Mammary epithelial cell (primary cell): ENCODE measurements around the gene CAMTA1.

Experiments used
- EZH2 ChIP-seq: IDR thresholded peaks from 2 replicates; pipeline ENCODE4 v1.6.1; 2012; ENCODE audit warnings: low read length, inconsistent platforms, borderline replicate concordance
- TF ChIP-seq, protein P1 (sequence below), 2 donors: IDR thresholded peaks in 1 of 2; conservative IDR thresholded peaks in 1 of 2; 2 replicates each; pipeline ENCODE4 v1.5.1; 2011 to 2012; ENCODE audit warnings: inconsistent platforms in 2 of 2, low read length in 2 of 2, mild to moderate bottlenecking in 2 of 2, control low read depth in 1 of 2, low read depth in 1 of 2; ENCODE audit not compliant: insufficient read depth in 1 of 2; ENCODE audit errors: extremely low read depth in 1 of 2

DNA sequence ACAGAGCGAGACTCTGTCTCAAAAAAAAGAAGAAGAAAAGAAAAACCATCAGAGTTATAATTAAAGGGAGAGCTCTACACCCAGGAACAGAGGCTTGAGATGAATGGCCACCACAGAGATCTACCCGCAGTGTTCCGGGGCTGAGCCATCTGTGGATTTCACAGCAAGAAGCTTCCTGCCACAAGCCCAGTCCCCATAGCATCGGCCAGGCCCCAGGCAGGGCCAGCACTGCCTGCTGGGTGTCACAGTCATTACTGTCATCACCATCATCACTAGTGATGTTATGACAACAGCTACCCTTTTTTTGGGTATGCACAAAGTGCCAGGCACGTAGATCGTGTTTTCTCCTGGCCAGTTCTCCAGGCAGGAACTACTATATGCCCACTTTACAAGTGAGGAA lies 874.3 kb downstream of the CAMTA1 start:
- TF ChIP-seq, protein P1, sequence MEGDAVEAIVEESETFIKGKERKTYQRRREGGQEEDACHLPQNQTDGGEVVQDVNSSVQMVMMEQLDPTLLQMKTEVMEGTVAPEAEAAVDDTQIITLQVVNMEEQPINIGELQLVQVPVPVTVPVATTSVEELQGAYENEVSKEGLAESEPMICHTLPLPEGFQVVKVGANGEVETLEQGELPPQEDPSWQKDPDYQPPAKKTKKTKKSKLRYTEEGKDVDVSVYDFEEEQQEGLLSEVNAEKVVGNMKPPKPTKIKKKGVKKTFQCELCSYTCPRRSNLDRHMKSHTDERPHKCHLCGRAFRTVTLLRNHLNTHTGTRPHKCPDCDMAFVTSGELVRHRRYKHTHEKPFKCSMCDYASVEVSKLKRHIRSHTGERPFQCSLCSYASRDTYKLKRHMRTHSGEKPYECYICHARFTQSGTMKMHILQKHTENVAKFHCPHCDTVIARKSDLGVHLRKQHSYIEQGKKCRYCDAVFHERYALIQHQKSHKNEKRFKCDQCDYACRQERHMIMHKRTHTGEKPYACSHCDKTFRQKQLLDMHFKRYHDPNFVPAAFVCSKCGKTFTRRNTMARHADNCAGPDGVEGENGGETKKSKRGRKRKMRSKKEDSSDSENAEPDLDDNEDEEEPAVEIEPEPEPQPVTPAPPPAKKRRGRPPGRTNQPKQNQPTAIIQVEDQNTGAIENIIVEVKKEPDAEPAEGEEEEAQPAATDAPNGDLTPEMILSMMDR (conservative IDR thresholded peaks at IDR 0.05 in 1 of 2, IDR thresholded peaks at IDR 0.05 in 1 of 2; ENCODE audit: extremely low read depth in 1 of 2, insufficient read depth in 1 of 2, low read depth in 1 of 2, low read length in 2 of 2) = no peak
- TF ChIP-seq EZH2 = no peak
